ENCODE measurements around the gene CAMKMT.

CAMKMT gene

GRCh38 chr2:44548221-44549098 lies 186.7 kb downstream of the CAMKMT start:
- DNase-seq (ENCODE audit: low read depth in 3 of 3, low spot score in 1 of 3) = no peak

DNA sequence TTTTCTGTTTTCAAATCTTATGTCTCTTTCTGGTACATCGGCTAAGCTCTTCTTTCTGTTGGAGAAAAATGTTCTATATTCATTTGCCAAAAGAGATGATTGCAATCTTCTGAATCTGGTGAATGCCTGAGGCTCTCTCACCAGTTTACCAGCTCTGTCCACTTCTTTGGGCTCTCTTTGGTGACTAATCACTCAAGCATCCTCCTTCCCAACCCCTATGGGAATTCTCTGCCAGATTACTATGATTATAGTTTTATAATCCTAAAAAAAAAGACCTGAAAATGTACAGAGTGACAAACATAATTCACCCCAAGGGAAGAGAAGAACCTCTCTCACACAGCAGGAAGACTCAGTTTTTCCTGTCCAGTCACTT lies 187.3 kb downstream of the CAMKMT start:
- DNase-seq (ENCODE audit: low read depth in 3 of 3, low spot score in 1 of 3) = no peak

- no peak for DNase-seq (ENCODE audit: low read depth in 3 of 3, low spot score in 1 of 3)
These were observed 188.1 kb downstream of the CAMKMT start for GRCh38 chr2:44549856-44550255.

DNA sequence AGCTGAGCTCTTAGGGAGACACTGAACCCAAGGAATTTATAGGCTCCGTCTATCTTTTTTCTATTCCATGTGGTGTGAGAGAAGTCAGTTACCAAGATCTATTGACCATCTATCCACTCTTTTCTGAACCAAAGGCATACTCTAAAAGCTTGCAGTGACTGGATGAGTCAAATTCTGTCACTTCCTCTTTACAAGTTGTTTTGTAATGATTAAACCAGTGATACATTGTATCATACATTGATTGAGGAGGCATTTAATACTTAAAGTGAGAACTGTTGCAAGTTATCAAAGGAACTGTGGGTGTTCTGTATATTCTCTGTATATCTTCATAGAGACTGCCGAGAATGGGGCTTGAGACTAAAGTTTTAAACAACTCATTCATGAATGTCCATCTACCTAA lies 188.8 kb downstream of the CAMKMT start:
- no peak for DNase-seq (ENCODE audit: low read depth in 3 of 3, low spot score in 1 of 3)

- no peak for DNase-seq (ENCODE audit: low read depth in 3 of 3, low spot score in 1 of 3)
These were observed 189.8 kb downstream of the CAMKMT start for GRCh38 chr2:44551497-44551896.

DNA sequence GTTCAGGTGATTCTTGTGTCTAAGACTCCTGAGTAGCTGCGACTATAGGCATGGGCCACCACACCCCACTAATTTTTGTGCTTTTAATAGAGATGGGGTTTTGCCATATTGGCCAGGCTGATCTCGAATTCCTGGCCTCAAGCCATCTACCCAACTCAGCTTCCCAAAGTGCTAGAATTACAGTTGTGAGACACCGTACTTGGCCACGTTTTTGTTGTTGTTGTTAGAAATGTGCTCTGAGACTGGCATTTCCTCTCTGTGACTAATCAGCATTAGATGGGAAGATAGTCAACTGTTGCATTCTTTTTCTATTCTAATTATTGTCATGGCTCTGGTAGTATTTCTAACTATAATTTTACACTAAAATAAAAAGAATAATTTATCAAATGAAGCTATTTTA lies 191.7 kb downstream of the CAMKMT start:
- no peak for DNase-seq (ENCODE audit: low read depth in 3 of 3, low spot score in 1 of 3)

DNA sequence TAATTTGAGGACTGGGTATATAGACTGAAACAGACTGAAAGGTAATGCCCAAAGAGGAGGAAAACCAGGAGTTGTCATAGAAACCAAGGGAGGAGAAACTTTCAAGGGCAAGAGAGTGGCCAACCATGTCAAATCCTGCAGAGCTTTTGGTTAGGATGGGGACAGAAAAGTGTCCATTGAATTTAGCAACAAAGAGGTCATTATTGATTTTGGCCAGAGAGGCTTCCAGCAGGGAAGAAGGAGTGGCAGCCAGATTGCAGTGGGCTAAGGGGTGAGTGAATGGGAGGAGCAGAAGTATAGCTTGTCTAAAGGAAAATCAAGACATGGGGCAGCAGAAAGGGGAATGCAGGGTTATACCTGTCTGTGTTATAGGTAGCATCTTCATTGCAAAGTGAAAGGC lies 194.0 kb downstream of the CAMKMT start:
- no peak for DNase-seq (ENCODE audit: low read depth in 3 of 3, low spot score in 1 of 3)

DNA sequence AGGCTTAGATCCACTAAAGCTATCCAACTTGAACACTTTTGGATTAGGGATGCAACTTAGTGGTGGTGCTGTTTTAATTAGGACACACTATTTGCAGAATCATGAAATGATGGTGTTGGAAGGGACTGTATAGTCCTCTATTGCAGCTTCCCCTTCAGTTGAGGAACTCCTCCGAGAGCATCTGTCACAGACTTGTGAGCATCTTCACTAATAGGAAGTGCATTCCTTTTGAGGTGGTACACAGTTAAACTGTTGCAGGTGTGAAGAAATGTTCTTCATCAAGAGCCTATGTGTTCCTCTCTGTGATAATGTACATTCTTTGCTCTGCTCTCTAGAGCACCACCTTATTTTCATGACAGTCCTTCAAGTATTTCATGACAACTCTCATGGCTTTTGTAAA lies 197.4 kb downstream of the CAMKMT start:
- no peak for DNase-seq (ENCODE audit: low read depth in 3 of 3, low spot score in 1 of 3)

DNA sequence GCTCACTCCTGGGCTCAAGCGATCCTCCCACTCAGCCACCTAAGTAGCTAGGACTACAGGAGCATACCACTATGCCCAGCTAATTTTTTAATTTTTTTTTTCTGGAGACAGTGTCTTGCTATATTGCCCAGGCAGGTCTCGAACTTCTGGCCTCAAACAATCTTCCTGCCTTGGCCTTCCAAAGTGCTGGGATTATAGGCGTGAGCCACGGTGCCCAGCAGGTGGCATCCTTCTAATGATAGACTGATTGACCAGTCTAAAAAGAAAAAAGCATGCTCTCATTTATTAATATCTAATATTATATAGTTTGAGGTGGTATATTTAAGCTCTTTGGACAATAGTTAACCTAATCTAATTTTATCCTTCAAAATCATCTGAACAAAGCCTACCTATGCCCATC lies 198.6 kb downstream of the CAMKMT start:
- DNase-seq (ENCODE audit: low read depth in 3 of 3, low spot score in 1 of 3) = no peak

- DNase-seq (ENCODE audit: low read depth in 3 of 3, low spot score in 1 of 3) = no peak
These were observed 199.2 kb downstream of the CAMKMT start for GRCh38 chr2:44560941-44561340.

GRCh38 chr2:44562737-44563136 lies 201.0 kb downstream of the CAMKMT start:
- DNase-seq (ENCODE audit: low read depth in 3 of 3, low spot score in 1 of 3) = no peak

- DNase-seq (ENCODE audit: low read depth in 3 of 3, low spot score in 1 of 3) = no peak
These were observed 203.0 kb downstream of the CAMKMT start for GRCh38 chr2:44564752-44565151.

GRCh38 chr2:44566059-44566458 lies 204.3 kb downstream of the CAMKMT start:
- DNase-seq (ENCODE audit: low read depth in 3 of 3, low spot score in 1 of 3) = no peak

DNA sequence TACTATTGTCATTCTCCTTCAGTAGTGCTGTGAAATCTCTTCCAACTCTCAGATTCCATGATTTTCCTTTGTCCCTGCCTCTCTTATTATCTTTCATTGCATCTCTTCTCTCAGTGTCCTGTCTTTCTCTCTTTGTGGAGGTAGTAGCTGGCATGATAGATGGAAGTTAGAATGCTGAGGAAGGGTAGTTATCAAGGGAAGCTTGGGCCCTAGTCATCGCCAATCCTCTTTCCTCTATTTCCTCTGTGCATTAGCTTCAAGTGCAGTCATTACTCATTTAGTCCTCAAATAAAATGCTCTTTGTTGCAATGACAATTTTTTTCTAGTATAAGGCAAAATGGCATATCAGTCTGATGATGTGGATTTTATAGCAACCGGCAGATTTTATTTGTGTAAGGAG lies 207.7 kb downstream of the CAMKMT start:
- DNase-seq (ENCODE audit: low read depth in 3 of 3, low spot score in 1 of 3) = no peak

DNA sequence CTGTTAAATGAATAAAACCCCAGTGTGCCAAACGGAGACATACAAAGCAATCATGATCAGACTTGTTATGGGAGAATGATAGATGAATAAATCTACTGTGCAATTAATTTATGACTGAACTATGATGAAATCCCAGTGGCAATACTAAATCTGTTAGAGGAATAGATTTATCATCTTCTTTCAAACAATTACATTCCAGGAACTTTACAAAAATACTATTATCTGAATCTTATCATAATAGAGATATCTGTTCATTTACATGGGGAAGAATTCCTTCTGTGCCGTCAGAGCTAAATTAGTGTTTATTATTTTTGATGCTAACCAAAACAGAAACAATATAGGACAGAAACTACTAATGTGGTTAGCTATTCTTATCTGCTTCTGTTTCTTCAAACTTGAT lies 208.5 kb downstream of the CAMKMT start:
- no peak for DNase-seq (ENCODE audit: low read depth in 3 of 3, low spot score in 1 of 3)

- DNase-seq (ENCODE audit: low read depth in 3 of 3, low spot score in 1 of 3) = no peak
These were observed 209.0 kb downstream of the CAMKMT start for GRCh38 chr2:44570777-44571176.

DNA sequence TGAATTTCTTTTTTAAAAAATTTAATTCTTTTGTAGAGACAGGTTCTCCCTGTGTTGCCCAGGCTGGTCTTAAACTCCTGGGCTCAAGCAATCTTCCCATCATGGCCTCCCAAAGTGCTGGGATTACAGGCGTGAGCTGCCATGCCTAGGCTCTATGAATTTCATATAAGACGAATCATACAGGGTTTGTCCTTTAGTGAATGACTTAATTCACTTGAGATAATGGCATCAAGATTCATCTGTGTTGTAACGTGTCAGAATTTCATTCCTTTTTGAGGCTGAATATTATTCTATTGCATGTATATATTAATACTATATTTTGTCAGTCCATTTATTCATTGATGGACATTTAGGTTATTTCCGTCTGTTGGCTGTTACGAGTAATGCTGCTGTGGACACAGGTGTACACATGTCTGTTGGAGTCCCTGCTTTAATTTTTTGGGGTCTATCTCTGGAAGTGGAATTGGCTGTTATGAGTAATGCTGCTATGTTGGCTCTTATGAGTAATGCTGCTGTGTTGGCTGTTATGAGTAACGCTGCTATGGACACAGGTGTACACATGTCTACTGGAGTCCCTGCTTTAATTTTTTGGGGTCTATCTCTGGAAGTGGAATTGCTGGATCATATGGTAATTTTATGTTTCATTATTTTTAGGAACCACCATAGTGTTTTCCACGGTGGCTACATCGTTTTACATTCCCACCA lies 210.6 kb downstream of the CAMKMT start:
- no peak for DNase-seq (ENCODE audit: low read depth in 3 of 3, low spot score in 1 of 3)

GRCh38 chr2:44573996-44574395 lies 212.2 kb downstream of the CAMKMT start:
- DNase-seq (ENCODE audit: low read depth in 3 of 3, low spot score in 1 of 3) = no peak

GRCh38 chr2:44578471-44579093 lies 216.8 kb downstream of the CAMKMT start:
- DNase-seq (ENCODE audit: low read depth in 3 of 3, low spot score in 1 of 3) = no peak

GRCh38 chr2:44579115-44579836 lies 217.5 kb downstream of the CAMKMT start:
- no peak for DNase-seq (ENCODE audit: low read depth in 3 of 3, low spot score in 1 of 3)

DNA sequence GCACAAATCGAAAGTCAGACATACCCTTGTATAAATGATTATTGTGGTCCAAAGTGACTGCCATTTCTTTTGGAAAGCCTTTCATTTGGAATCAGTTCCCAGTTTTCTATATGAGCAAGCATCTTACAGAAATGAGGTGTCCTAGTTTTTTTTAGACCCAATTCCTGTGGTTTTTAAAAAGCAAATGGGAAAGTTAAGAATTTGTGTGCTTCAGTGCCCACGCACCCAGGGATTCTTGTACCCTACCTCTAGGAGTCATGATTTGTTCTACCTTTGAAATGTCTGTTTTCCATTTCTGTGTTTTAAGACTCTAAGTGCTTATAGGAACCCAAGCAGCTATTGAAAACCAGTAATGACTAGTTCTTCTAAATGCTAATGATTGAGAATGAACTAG lies 218.1 kb downstream of the CAMKMT start:
- DNase-seq (ENCODE audit: low read depth in 3 of 3, low spot score in 1 of 3) = no peak
